Measurements from ENCODE around the gene TBC1D12.

The TBC1D12 gene

GRCh38 chr10:94456942-94457341, 54.6 kb downstream of the TBC1D12 start:
- Mint-ChIP-seq H3K4me1 (ENCODE audit: low read depth) (no peaks in the 10 kb centered on the region), H3K36me3 (ENCODE audit: low read depth) (no peaks in the 10 kb centered on the region), H3K27ac (no peak overlapping the region), H3K27me3 (peaks cover 27% of the 10 kb centered on the region), H3K9me3 (peaks cover 8% of the 10 kb centered on the region), H3K4me3 (no peak overlapping the region)

GRCh38 chr10:94459385-94459784, 57.0 kb downstream of the TBC1D12 start:
- Mint-ChIP-seq H3K9me3 (peaks cover 8% of the 10 kb centered on the region), H3K27me3 (peaks cover 24% of the 10 kb centered on the region), H3K4me1 (ENCODE audit: low read depth) (no peaks in the 10 kb centered on the region), H3K4me3 (no peak overlapping the region), H3K27ac (no peak overlapping the region), H3K36me3 (ENCODE audit: low read depth) (no peaks in the 10 kb centered on the region)

GRCh38 chr10:94461503-94461902, 59.2 kb downstream of the TBC1D12 start:
- peaks cover 8% of the 10 kb centered on the region for H3K9me3 Mint-ChIP-seq
- no peak overlapping the region for H3K27ac Mint-ChIP-seq
- no peaks in the 10 kb centered on the region for H3K4me1 Mint-ChIP-seq (ENCODE audit: low read depth)
- no peaks in the 10 kb centered on the region for H3K36me3 Mint-ChIP-seq (ENCODE audit: low read depth)
- no peak overlapping the region for H3K4me3 Mint-ChIP-seq
- peaks cover 21% of the 10 kb centered on the region for H3K27me3 Mint-ChIP-seq

GRCh38 chr10:94462130-94462529, 59.8 kb downstream of the TBC1D12 start:
- Mint-ChIP-seq H3K27ac (no peak overlapping the region), H3K36me3 (ENCODE audit: low read depth) (no peaks in the 10 kb centered on the region), H3K4me3 (no peak overlapping the region), H3K27me3 (peaks cover 24% of the 10 kb centered on the region), H3K4me1 (ENCODE audit: low read depth) (no peaks in the 10 kb centered on the region), H3K9me3 (peaks cover 8% of the 10 kb centered on the region)

- Mint-ChIP-seq H3K36me3 (ENCODE audit: low read depth) (no peaks in the 10 kb centered on the region), H3K4me1 (ENCODE audit: low read depth) (no peaks in the 10 kb centered on the region), H3K4me3 (no peak overlapping the region), H3K27me3 (peaks cover 26% of the 10 kb centered on the region), H3K27ac (no peak overlapping the region), H3K9me3 (peaks cover 3% of the 10 kb centered on the region)
Observed at GRCh38 chr10:94465684-94466083, 63.3 kb downstream of the TBC1D12 start.

GRCh38 chr10:94481410-94481809, 79.1 kb downstream of the TBC1D12 start:
- peaks cover 5% of the 10 kb centered on the region for H3K9me3 Mint-ChIP-seq
- H3K4me1 Mint-ChIP-seq (ENCODE audit: low read depth), result no peaks in the 10 kb centered on the region
- no peaks in the 10 kb centered on the region for H3K36me3 Mint-ChIP-seq (ENCODE audit: low read depth)
- no peak overlapping the region for H3K4me3 Mint-ChIP-seq
- H3K27ac Mint-ChIP-seq, result no peak overlapping the region
- H3K27me3 Mint-ChIP-seq, result peaks cover 8% of the 10 kb centered on the region

GRCh38 chr10:94483970-94484369, 81.6 kb downstream of the TBC1D12 start:
- Mint-ChIP-seq H3K27ac (no peak overlapping the region), H3K4me3 (no peak overlapping the region), H3K36me3 (ENCODE audit: low read depth) (no peaks in the 10 kb centered on the region), H3K4me1 (ENCODE audit: low read depth) (no peaks in the 10 kb centered on the region), H3K9me3 (peaks cover 15% of the 10 kb centered on the region), H3K27me3 (peaks cover 10% of the 10 kb centered on the region)

GRCh38 chr10:94485094-94485493, 82.8 kb downstream of the TBC1D12 start:
- Mint-ChIP-seq H3K27ac (no peak overlapping the region), H3K9me3 (peaks cover 15% of the 10 kb centered on the region), H3K4me1 (ENCODE audit: low read depth) (no peaks in the 10 kb centered on the region), H3K36me3 (ENCODE audit: low read depth) (no peaks in the 10 kb centered on the region), H3K27me3 (peaks cover 10% of the 10 kb centered on the region), H3K4me3 (no peak overlapping the region)

- peaks cover 15% of the 10 kb centered on the region for H3K9me3 Mint-ChIP-seq
- no peak overlapping the region for H3K4me3 Mint-ChIP-seq
- no peaks in the 10 kb centered on the region for H3K36me3 Mint-ChIP-seq (ENCODE audit: low read depth)
- peaks cover 13% of the 10 kb centered on the region for H3K27me3 Mint-ChIP-seq
- no peak overlapping the region for H3K27ac Mint-ChIP-seq
- H3K4me1 Mint-ChIP-seq (ENCODE audit: low read depth), result no peaks in the 10 kb centered on the region
Observed at GRCh38 chr10:94487575-94487974, 85.2 kb downstream of the TBC1D12 start.

- no peak overlapping the region for H3K27ac Mint-ChIP-seq
- no peaks in the 10 kb centered on the region for H3K36me3 Mint-ChIP-seq (ENCODE audit: low read depth)
- no peaks in the 10 kb centered on the region for H3K4me1 Mint-ChIP-seq (ENCODE audit: low read depth)
- peaks cover 9% of the 10 kb centered on the region for H3K27me3 Mint-ChIP-seq
- no peak overlapping the region for H3K4me3 Mint-ChIP-seq
- peaks cover 9% of the 10 kb centered on the region for H3K9me3 Mint-ChIP-seq
Observed at GRCh38 chr10:94489107-94489506, 86.8 kb downstream of the TBC1D12 start.

GRCh38 chr10:94489976-94490788, 87.8 kb downstream of the TBC1D12 start:
- Mint-ChIP-seq H3K27ac (no peak overlapping the region), H3K4me1 (ENCODE audit: low read depth) (no peaks in the 10 kb centered on the region), H3K4me3 (no peak overlapping the region), H3K9me3 (peaks cover 9% of the 10 kb centered on the region), H3K27me3 (peaks cover 9% of the 10 kb centered on the region), H3K36me3 (ENCODE audit: low read depth) (no peaks in the 10 kb centered on the region)

- H3K36me3 Mint-ChIP-seq (ENCODE audit: low read depth), result no peaks in the 10 kb centered on the region
- peaks cover 9% of the 10 kb centered on the region for H3K27me3 Mint-ChIP-seq
- no peak overlapping the region for H3K4me3 Mint-ChIP-seq
- no peak overlapping the region for H3K27ac Mint-ChIP-seq
- no peaks in the 10 kb centered on the region for H3K4me1 Mint-ChIP-seq (ENCODE audit: low read depth)
- peaks cover 9% of the 10 kb centered on the region for H3K9me3 Mint-ChIP-seq
Observed at GRCh38 chr10:94490789-94491039, 88.4 kb downstream of the TBC1D12 start.

GRCh38 chr10:94493463-94493862, 91.1 kb downstream of the TBC1D12 start:
- Mint-ChIP-seq H3K4me1 (ENCODE audit: low read depth) (no peaks in the 10 kb centered on the region), H3K4me3 (no peak overlapping the region), H3K27ac (no peak overlapping the region), H3K9me3 (no peaks in the 10 kb centered on the region), H3K36me3 (ENCODE audit: low read depth) (no peaks in the 10 kb centered on the region), H3K27me3 (peaks cover 3% of the 10 kb centered on the region)

GRCh38 chr10:94496010-94496409, 93.7 kb downstream of the TBC1D12 start:
- peaks cover 3% of the 10 kb centered on the region for H3K27me3 Mint-ChIP-seq
- no peaks in the 10 kb centered on the region for H3K4me1 Mint-ChIP-seq (ENCODE audit: low read depth)
- no peak overlapping the region for H3K27ac Mint-ChIP-seq
- H3K9me3 Mint-ChIP-seq, result no peaks in the 10 kb centered on the region
- H3K36me3 Mint-ChIP-seq (ENCODE audit: low read depth), result no peaks in the 10 kb centered on the region
- H3K4me3 Mint-ChIP-seq, result no peak overlapping the region

- peaks cover 3% of the 10 kb centered on the region for H3K27me3 Mint-ChIP-seq
- H3K36me3 Mint-ChIP-seq (ENCODE audit: low read depth), result no peaks in the 10 kb centered on the region
- H3K27ac Mint-ChIP-seq, result no peak overlapping the region
- no peak overlapping the region for H3K4me3 Mint-ChIP-seq
- no peaks in the 10 kb centered on the region for H3K4me1 Mint-ChIP-seq (ENCODE audit: low read depth)
- H3K9me3 Mint-ChIP-seq, result no peaks in the 10 kb centered on the region
Observed at GRCh38 chr10:94496646-94497045, 94.3 kb downstream of the TBC1D12 start.

GRCh38 chr10:94500063-94500462, 97.7 kb downstream of the TBC1D12 start:
- H3K27ac Mint-ChIP-seq, result no peak overlapping the region

More at GRCh38 chr10:94500063-94500462, 97.7 kb downstream of the TBC1D12 start:
- Mint-ChIP-seq H3K27me3 (no peaks in the 10 kb centered on the region), H3K9me3 (no peaks in the 10 kb centered on the region), H3K36me3 (ENCODE audit: low read depth) (no peaks in the 10 kb centered on the region), H3K4me1 (ENCODE audit: low read depth) (no peaks in the 10 kb centered on the region), H3K4me3 (no peak overlapping the region)

Data from stimulated activated naive CD8-positive, alpha-beta T cell treated with anti-CD3 and anti-CD28 coated beads, Interleukin-15, Interleukin-2, amounts not matched to agents 100 ng/mL and 50 ng/mL, for 24 hours (primary cell).